GM23338 (cell line): ENCODE results near the gene HSD11B1.

ENCODE experiments used
- EZH2 ChIP-seq: fragments of 200-600 bp; sonication (generic); IDR thresholded peaks from one replicate; pipeline ENCODE4 v1.8.0; 2017; ENCODE audit warnings: antibody characterized with exemption, mild to moderate bottlenecking, low read depth; ENCODE audit not compliant: unreplicated experiment
- EZH2phosphoT487 ChIP-seq: fragments of 200-600 bp; sonication (generic); IDR thresholded peaks from one replicate; pipeline ENCODE4 v1.8.1; 2018; ENCODE audit warnings: antibody characterized with exemption; ENCODE audit not compliant: unreplicated experiment
- POLR2AphosphoS5 ChIP-seq: IDR thresholded peaks from 2 replicates; pipeline ENCODE4 v1.6.1; 2016; ENCODE audit warnings: antibody characterized with exemption, low read depth
- STAT1 ChIP-seq: IDR thresholded peaks from one replicate; pipeline ENCODE4 v1.6.1; 2016; ENCODE audit warnings: antibody characterized with exemption; ENCODE audit not compliant: unreplicated experiment
- TF ChIP-seq, protein P1 (sequence below), 2 experiments: fragments of 200-600 bp in 1 of 2; sonication (generic) in 1 of 2; conservative IDR thresholded peaks; 2 replicates each; pipeline versions ENCODE4 v1.5.1 to v1.6.1; 2016 to 2017; ENCODE audit warnings: antibody characterized with exemption in 2 of 2, low read depth in 2 of 2, mild to moderate bottlenecking in 2 of 2, moderate library complexity in 1 of 2
- TF ChIP-seq, protein P2 (sequence below): IDR thresholded peaks from one replicate; pipeline ENCODE4 v1.6.1; 2018; ENCODE audit warnings: antibody characterized with exemption; ENCODE audit not compliant: unreplicated experiment
- TF ChIP-seq, protein P3 (sequence below): fragments of 250-450 bp; sonication (Bioruptor Pico); IDR thresholded peaks from 2 replicates; pipeline ENCODE4 v1.5.0; 2020; ENCODE audit warnings: mild to moderate bottlenecking, moderate library complexity

DNA sequence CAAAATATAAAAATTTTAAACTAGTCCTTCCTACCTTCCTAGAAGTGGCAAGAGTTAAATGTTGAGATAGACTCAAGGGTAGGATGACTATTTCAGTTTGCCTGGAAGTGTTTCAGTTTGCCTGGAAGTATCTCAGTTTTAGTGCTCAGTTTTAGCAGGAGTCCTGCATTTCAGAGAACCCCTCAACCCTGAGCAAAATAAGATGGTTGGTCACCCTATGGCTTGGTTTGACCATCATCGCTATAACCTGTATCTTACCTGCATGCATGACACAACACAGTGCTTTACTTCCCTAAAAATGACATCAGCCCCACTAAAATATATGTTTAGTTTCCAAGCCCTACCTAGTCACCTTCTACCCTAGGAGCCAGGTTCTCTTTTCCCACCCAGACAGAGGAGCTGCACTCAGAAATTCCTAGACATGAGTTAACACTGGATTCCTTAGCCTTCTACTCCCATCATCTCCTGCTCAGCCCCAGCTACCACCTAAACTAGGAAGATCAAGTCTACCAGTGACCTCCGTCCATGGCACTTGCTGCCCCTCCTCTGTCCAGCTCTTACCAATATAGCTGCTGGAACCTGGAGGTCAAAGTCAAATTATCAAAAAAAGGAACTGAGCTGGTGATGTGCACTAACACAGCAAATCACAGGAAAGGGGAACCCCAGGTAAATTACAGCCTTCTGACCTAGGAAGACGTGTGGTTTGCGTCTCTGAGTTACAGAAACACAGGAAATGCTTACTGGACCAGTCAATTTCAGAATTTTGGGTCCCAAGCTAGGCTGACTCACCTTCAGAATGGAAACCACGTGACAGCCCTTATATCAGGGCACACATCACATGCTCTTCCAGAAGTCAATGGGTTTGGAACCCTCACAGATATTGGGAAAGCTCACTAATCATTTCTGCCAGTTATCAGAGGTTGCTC is 31.7 kb upstream of the HSD11B1 start:
- TF ChIP-seq, protein P1, sequence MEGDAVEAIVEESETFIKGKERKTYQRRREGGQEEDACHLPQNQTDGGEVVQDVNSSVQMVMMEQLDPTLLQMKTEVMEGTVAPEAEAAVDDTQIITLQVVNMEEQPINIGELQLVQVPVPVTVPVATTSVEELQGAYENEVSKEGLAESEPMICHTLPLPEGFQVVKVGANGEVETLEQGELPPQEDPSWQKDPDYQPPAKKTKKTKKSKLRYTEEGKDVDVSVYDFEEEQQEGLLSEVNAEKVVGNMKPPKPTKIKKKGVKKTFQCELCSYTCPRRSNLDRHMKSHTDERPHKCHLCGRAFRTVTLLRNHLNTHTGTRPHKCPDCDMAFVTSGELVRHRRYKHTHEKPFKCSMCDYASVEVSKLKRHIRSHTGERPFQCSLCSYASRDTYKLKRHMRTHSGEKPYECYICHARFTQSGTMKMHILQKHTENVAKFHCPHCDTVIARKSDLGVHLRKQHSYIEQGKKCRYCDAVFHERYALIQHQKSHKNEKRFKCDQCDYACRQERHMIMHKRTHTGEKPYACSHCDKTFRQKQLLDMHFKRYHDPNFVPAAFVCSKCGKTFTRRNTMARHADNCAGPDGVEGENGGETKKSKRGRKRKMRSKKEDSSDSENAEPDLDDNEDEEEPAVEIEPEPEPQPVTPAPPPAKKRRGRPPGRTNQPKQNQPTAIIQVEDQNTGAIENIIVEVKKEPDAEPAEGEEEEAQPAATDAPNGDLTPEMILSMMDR (conservative IDR thresholded peaks at IDR 0.05; ENCODE audit: low read depth in 2 of 2): no peak
- TF ChIP-seq, protein P2, sequence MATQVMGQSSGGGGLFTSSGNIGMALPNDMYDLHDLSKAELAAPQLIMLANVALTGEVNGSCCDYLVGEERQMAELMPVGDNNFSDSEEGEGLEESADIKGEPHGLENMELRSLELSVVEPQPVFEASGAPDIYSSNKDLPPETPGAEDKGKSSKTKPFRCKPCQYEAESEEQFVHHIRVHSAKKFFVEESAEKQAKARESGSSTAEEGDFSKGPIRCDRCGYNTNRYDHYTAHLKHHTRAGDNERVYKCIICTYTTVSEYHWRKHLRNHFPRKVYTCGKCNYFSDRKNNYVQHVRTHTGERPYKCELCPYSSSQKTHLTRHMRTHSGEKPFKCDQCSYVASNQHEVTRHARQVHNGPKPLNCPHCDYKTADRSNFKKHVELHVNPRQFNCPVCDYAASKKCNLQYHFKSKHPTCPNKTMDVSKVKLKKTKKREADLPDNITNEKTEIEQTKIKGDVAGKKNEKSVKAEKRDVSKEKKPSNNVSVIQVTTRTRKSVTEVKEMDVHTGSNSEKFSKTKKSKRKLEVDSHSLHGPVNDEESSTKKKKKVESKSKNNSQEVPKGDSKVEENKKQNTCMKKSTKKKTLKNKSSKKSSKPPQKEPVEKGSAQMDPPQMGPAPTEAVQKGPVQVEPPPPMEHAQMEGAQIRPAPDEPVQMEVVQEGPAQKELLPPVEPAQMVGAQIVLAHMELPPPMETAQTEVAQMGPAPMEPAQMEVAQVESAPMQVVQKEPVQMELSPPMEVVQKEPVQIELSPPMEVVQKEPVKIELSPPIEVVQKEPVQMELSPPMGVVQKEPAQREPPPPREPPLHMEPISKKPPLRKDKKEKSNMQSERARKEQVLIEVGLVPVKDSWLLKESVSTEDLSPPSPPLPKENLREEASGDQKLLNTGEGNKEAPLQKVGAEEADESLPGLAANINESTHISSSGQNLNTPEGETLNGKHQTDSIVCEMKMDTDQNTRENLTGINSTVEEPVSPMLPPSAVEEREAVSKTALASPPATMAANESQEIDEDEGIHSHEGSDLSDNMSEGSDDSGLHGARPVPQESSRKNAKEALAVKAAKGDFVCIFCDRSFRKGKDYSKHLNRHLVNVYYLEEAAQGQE: no peak
- TF ChIP-seq EZH2: no peak
- no peak for TF ChIP-seq POLR2AphosphoS5
- TF ChIP-seq EZH2phosphoT487: no peak
- TF ChIP-seq, protein P3, sequence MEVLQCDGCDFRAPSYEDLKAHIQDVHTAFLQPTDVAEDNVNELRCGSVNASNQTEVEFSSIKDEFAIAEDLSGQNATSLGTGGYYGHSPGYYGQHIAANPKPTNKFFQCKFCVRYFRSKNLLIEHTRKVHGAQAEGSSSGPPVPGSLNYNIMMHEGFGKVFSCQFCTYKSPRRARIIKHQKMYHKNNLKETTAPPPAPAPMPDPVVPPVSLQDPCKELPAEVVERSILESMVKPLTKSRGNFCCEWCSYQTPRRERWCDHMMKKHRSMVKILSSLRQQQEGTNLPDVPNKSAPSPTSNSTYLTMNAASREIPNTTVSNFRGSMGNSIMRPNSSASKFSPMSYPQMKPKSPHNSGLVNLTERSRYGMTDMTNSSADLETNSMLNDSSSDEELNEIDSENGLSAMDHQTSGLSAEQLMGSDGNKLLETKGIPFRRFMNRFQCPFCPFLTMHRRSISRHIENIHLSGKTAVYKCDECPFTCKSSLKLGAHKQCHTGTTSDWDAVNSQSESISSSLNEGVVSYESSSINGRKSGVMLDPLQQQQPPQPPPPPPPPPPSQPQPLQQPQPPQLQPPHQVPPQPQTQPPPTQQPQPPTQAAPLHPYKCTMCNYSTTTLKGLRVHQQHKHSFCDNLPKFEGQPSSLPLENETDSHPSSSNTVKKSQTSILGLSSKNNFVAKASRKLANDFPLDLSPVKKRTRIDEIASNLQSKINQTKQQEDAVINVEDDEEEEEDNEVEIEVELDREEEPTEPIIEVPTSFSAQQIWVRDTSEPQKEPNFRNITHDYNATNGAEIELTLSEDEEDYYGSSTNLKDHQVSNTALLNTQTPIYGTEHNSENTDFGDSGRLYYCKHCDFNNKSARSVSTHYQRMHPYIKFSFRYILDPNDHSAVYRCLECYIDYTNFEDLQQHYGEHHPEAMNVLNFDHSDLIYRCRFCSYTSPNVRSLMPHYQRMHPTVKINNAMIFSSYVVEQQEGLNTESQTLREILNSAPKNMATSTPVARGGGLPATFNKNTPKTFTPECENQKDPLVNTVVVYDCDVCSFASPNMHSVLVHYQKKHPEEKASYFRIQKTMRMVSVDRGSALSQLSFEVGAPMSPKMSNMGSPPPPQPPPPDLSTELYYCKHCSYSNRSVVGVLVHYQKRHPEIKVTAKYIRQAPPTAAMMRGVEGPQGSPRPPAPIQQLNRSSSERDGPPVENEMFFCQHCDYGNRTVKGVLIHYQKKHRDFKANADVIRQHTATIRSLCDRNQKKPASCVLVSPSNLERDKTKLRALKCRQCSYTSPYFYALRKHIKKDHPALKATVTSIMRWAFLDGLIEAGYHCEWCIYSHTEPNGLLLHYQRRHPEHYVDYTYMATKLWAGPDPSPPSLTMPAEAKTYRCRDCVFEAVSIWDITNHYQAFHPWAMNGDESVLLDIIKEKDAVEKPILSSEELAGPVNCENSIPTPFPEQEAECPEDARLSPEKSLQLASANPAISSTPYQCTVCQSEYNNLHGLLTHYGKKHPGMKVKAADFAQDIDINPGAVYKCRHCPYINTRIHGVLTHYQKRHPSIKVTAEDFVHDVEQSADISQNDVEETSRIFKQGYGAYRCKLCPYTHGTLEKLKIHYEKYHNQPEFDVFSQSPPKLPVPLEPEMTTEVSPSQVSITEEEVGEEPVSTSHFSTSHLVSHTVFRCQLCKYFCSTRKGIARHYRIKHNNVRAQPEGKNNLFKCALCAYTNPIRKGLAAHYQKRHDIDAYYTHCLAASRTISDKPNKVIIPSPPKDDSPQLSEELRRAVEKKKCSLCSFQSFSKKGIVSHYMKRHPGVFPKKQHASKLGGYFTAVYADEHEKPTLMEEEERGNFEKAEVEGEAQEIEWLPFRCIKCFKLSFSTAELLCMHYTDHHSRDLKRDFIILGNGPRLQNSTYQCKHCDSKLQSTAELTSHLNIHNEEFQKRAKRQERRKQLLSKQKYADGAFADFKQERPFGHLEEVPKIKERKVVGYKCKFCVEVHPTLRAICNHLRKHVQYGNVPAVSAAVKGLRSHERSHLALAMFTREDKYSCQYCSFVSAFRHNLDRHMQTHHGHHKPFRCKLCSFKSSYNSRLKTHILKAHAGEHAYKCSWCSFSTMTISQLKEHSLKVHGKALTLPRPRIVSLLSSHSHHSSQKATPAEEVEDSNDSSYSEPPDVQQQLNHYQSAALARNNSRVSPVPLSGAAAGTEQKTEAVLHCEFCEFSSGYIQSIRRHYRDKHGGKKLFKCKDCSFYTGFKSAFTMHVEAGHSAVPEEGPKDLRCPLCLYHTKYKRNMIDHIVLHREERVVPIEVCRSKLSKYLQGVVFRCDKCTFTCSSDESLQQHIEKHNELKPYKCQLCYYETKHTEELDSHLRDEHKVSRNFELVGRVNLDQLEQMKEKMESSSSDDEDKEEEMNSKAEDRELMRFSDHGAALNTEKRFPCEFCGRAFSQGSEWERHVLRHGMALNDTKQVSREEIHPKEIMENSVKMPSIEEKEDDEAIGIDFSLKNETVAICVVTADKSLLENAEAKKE (CRISPR knock-in tag): no peak
- no peak for TF ChIP-seq STAT1
